Measurements from ENCODE around the gene CAPZB.

Gene CAPZB

GRCh38 chr1:19348441-19349198 lies 136.7 kb downstream of the CAPZB start:
- H3K4me3 ChIP-seq (replicated peaks; ENCODE audit: insufficient read depth, low read length) = no peak overlapping the region
- H3K27me3 ChIP-seq (ENCODE audit: insufficient read depth, poor library complexity, severe bottlenecking) = no peaks in the 10 kb centered on the region
- no peak for TF ChIP-seq REST (IDR thresholded peaks at IDR 0.05; ENCODE audit: insufficient replicate concordance, low read depth)
- TF ChIP-seq SPI1 (IDR thresholded peaks at IDR 0.05; ENCODE audit: borderline replicate concordance, low read depth) = no peak
- TF ChIP-seq CTCF (IDR thresholded peaks at IDR 0.05; ENCODE audit: insufficient read depth, low read length) = no peak
- no peak for TF ChIP-seq POLR2AphosphoS5 (IDR thresholded peaks at IDR 0.05; ENCODE audit: low read depth)
- TF ChIP-seq GABPA (IDR thresholded peaks at IDR 0.05; ENCODE audit: low read depth) = no peak
- peak overlapping the region; percentile 18; the same call in 1 of the 2 replicates for H3K27ac ChIP-seq (replicated peaks)
- no peak for DNase-seq (ENCODE audit: low read depth in 1 of 2, low spot score in 1 of 2)

GRCh38 chr1:19347533-19348172 lies 137.7 kb downstream of the CAPZB start:
- Histone ChIP-seq H3K27ac (replicated peaks) (peak overlapping the region; percentile 36), H3K4me3 (replicated peaks; ENCODE audit: insufficient read depth, low read length) (no peak overlapping the region)

GRCh38 chr1:19346026-19346425 lies 139.3 kb downstream of the CAPZB start:
- no peaks in the 10 kb centered on the region for H3K27me3 ChIP-seq (ENCODE audit: insufficient read depth, poor library complexity, severe bottlenecking)
- no peak for DNase-seq (ENCODE audit: low read depth in 1 of 2, low spot score in 1 of 2)
- H3K27ac ChIP-seq (replicated peaks) = no peak overlapping the region
- H3K4me3 ChIP-seq (replicated peaks; ENCODE audit: insufficient read depth, low read length) = no peak overlapping the region
- TF ChIP-seq GABPA (IDR thresholded peaks at IDR 0.05; ENCODE audit: low read depth) (no peak), CTCF (IDR thresholded peaks at IDR 0.05; ENCODE audit: insufficient read depth, low read length) (no peak), SPI1 (IDR thresholded peaks at IDR 0.05; ENCODE audit: borderline replicate concordance, low read depth) (no peak), POLR2AphosphoS5 (IDR thresholded peaks at IDR 0.05; ENCODE audit: low read depth) (no peak), REST (IDR thresholded peaks at IDR 0.05; ENCODE audit: insufficient replicate concordance, low read depth) (no peak)

More at GRCh38 chr1:19347533-19348172, 137.7 kb downstream of the CAPZB start:
- TF ChIP-seq SPI1 (IDR thresholded peaks at IDR 0.05; ENCODE audit: borderline replicate concordance, low read depth) (peak; percentile 98), GABPA (IDR thresholded peaks at IDR 0.05; ENCODE audit: low read depth) (no peak)
- no peaks in the 10 kb centered on the region for H3K27me3 ChIP-seq (ENCODE audit: insufficient read depth, poor library complexity, severe bottlenecking)
- peak; percentile 53 to 68 for DNase-seq (ENCODE audit: low read depth in 1 of 2, low spot score in 1 of 2)

GRCh38 chr1:19345391-19345790 lies 139.9 kb downstream of the CAPZB start:
- Histone ChIP-seq H3K27me3 (ENCODE audit: insufficient read depth, poor library complexity, severe bottlenecking) (no peaks in the 10 kb centered on the region), H3K27ac (replicated peaks) (no peak overlapping the region), H3K4me3 (replicated peaks; ENCODE audit: insufficient read depth, low read length) (no peak overlapping the region)
- no peak for DNase-seq (ENCODE audit: low read depth in 1 of 2, low spot score in 1 of 2)
- TF ChIP-seq POLR2AphosphoS5 (IDR thresholded peaks at IDR 0.05; ENCODE audit: low read depth) = peak; percentile 28; the same call in 1 of the 2 replicates
- no peak for TF ChIP-seq REST (IDR thresholded peaks at IDR 0.05; ENCODE audit: insufficient replicate concordance, low read depth)
